ENCODE results near the gene ZFAND2A. TPM values are rescaled to one million over a fixed set of nuclear protein-coding genes. Genes with fewer than 3 reads are reported as not detected.
A peak's percentile ranks its signal among the peaks of the same experiment; 100 is the strongest.

ZFAND2A gene
- total RNA-seq, 3 donors from 2014 or later: 19.3 to 25.0 (median 22.3) TPM

DNA sequence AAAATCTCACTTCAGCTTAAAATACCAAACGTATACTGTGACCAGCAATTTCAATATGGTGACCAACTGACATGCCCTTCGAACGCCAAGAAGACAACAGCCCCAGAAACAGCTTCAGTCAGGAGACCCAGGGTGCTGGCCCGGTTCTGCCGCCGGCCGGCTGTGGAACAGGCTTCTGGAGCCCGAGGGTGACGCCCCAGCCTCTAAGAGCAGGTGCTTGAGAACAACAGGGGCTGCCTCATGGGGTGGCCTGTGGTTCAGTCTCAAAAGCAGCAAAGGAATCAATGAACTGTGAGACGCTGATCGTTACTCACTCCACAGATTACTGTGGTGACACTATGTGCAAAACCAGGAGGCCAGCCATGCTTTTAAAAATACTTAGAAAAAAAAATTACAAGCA lies 54.8 kb downstream of the ZFAND2A start:
- no peaks in the 10 kb centered on the region for H3K9me3 Mint-ChIP-seq
- DNase-seq: no peak
- no peaks in the 10 kb centered on the region for H3K27me3 Mint-ChIP-seq (ENCODE audit: low read depth)
- H3K36me3 Mint-ChIP-seq (ENCODE audit: insufficient read depth): no peaks in the 10 kb centered on the region
- peaks cover 17% of the 10 kb centered on the region for H3K4me1 Mint-ChIP-seq (ENCODE audit: low read depth)
- ATAC-seq: no peak
- H3K4me3 Mint-ChIP-seq: no peak overlapping the region

GRCh38 chr7:1104516-1105179 lies 55.3 kb downstream of the ZFAND2A start:
- no peaks in the 10 kb centered on the region for H3K36me3 Mint-ChIP-seq (ENCODE audit: insufficient read depth)
- H3K4me3 Mint-ChIP-seq: no peak overlapping the region
- no peaks in the 10 kb centered on the region for H3K27me3 Mint-ChIP-seq (ENCODE audit: low read depth)
- peaks cover 17% of the 10 kb centered on the region for H3K4me1 Mint-ChIP-seq (ENCODE audit: low read depth)
- no peaks in the 10 kb centered on the region for H3K9me3 Mint-ChIP-seq
- DNase-seq (no peak), ATAC-seq (no peak)

DNA sequence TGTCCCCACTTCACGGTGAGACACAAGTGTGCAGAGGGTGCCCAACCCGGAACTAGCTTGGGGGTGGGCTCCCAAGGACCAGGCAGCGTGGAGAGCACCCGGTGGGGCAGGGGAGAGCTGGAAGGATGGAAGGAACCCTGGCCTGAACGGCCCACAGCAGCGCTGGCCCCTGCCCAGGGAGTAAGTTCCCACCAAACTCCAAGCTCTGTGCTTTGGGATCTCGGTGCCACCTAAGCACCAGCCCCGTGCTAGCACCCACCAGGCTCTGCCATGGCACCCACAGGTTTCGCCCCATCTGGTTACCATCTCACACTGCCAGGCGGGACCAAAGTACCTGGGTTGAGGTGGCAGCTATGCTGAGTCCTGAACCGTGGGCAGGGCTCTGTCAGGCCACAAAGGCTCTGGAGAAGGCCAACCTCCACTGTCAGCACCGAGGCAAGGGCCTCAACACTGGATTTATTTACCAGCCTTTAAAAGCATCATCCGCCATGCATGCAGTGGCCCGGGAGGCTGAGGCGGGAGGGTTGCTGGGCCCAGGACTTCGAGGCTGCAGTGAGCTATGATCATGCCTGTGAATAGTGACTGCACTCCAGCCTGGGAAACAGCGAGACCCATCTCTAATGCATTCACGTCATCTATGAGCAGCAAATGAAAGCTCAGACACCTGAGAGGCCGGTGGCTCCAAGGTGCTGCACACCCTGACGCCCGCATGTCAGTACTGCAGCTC lies 56.0 kb downstream of the ZFAND2A start:
- no peak overlapping the region for H3K4me3 Mint-ChIP-seq
- DNase-seq (no peak), ATAC-seq (no peak)
- no peaks in the 10 kb centered on the region for H3K9me3 Mint-ChIP-seq
- no peaks in the 10 kb centered on the region for H3K27me3 Mint-ChIP-seq (ENCODE audit: low read depth)
- peaks cover 17% of the 10 kb centered on the region for H3K4me1 Mint-ChIP-seq (ENCODE audit: low read depth)
- no peaks in the 10 kb centered on the region for H3K36me3 Mint-ChIP-seq (ENCODE audit: insufficient read depth)

DNA sequence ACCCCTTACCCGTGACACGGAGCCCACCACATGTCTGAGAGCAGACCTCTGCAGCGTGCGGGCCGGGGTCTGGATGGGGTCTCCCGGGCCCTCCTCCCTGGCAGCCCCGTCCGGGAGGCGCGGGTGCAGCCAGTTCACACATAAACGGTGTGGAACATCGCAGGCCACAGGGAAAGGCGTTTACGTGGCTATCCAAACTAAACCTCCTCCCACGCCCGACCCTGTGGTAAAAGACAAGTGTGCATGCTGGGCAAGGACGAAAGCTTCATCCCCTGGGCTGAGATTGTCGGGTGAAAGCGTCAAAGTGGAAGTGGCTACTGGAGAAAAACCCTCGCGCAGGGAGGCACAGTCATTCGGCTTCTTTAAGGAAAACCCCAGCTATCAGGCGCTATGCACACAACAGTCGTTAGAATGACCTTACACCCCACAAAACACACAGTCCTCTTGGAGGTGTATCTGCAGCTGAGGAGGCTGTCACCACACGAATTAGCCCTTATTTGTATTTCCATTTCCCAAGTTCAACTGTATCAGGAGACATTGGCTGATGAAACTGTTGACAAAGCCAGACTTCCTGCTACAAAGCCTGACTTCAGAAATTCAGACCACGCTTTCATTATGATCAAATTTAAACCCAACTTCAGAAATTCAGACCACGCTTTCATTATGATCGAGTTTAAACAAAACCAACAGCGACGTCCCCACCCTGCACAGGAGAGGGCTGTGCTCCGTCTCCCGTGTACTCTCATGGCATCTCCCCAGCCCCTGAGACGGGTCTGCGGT lies 56.8 kb downstream of the ZFAND2A start:
- ATAC-seq (peak; percentile 67 to 70), DNase-seq (no peak)
- peaks cover 17% of the 10 kb centered on the region for H3K4me1 Mint-ChIP-seq (ENCODE audit: low read depth)
- peaks cover 1% of the 10 kb centered on the region for H3K36me3 Mint-ChIP-seq (ENCODE audit: insufficient read depth)
- H3K4me3 Mint-ChIP-seq: peak overlapping the region; percentile 46
- no peaks in the 10 kb centered on the region for H3K27me3 Mint-ChIP-seq (ENCODE audit: low read depth)
- no peaks in the 10 kb centered on the region for H3K9me3 Mint-ChIP-seq

Other genes starting within 250 kb of the ZFAND2A start
- gene ADAP1, start 205.5 kb downstream of the ZFAND2A start, total RNA-seq: 10 to 100 TPM; 75.0 to 79.6 (median 79.5) TPM
- 10 to 100 TPM; 17.5 to 19.0 (median 18.9) TPM for gene COX19, start 184.6 kb downstream of the ZFAND2A start, total RNA-seq
- gene CYP2W1, start 177.0 kb downstream of the ZFAND2A start, total RNA-seq: not detected
- under 1 TPM in 2 of 3 donors, not detected in 1; 0.21 to 0.52 TPM for gene GPR146, start 115.7 kb downstream of the ZFAND2A start, total RNA-seq
- gene GPER1, start 72.1 kb downstream of the ZFAND2A start, total RNA-seq: under 1 TPM; 0.08 to 0.11 (median 0.08) TPM
- not detected for gene UNCX, start 72.7 kb upstream of the ZFAND2A start, total RNA-seq

Measured in activated T-cell treated with anti-CD3 and anti-CD28 coated beads, Interleukin-2, amount 50 U/mL, for 4 hours (primary cell).